CD14-positive monocyte (primary cell): ENCODE results near the gene SPATA13. TPM values are rescaled to one million over a fixed set of nuclear protein-coding genes. Genes with fewer than 3 reads are reported as not detected.

ENCODE experiments used
- DNase-seq, 3 donors: peaks; one replicate each; pipeline ENCODE4 v3.0.0-alpha.2; 2011 to 2022
- H2AFZ ChIP-seq: 2 replicates; pipeline ENCODE4 v1.6.0; 2012; ENCODE audit warnings: mild to moderate bottlenecking, low read depth, low read length, inconsistent platforms; ENCODE audit not compliant: insufficient read depth, poor library complexity, severe bottlenecking
- H3K27ac ChIP-seq, 2 donors: 1 replicate in 1 of 2; 2 replicates in 1 of 2; pipeline ENCODE4 v1.5.1; 2012 to 2013; ENCODE audit warnings: low read length in 2 of 2, control low read depth in 1 of 2, inconsistent platforms in 1 of 2, low read depth in 1 of 2, mild to moderate bottlenecking in 1 of 2
- H3K27me3 ChIP-seq, 2 donors: one replicate each; pipeline versions ENCODE4 v1.6.0 to v1.6.1; 2011 to 2013; ENCODE audit warnings: low read length in 2 of 2; ENCODE audit not compliant: control insufficient read depth in 2 of 2, insufficient read depth in 2 of 2
- H3K36me3 ChIP-seq, 2 donors: replicated peaks in 1 of 2; 1 replicate in 1 of 2; 2 replicates in 1 of 2; pipeline versions ENCODE4 v1.5.1 to v1.6.1; 2012 to 2013; ENCODE audit warnings: low read length in 2 of 2, control low read depth in 1 of 2, inconsistent platforms in 1 of 2, mild to moderate bottlenecking in 1 of 2; ENCODE audit not compliant: insufficient read depth in 2 of 2, control insufficient read depth in 1 of 2
- H3K4me1 ChIP-seq, 2 donors: 1 replicate in 1 of 2; 2 replicates in 1 of 2; pipeline versions ENCODE4 v1.5.1 to v1.6.1; 2012 to 2013; ENCODE audit warnings: low read length in 2 of 2, control low read depth in 1 of 2, inconsistent platforms in 1 of 2, mild to moderate bottlenecking in 1 of 2, moderate library complexity in 1 of 2; ENCODE audit not compliant: insufficient read depth in 2 of 2, control insufficient read depth in 1 of 2
- H3K4me2 ChIP-seq: replicated peaks from 2 replicates; pipeline ENCODE3; 2012; ENCODE audit warnings: low read length, moderate library complexity, mild to moderate bottlenecking; ENCODE audit not compliant: poor library complexity, severe bottlenecking; ENCODE audit errors: extremely low read depth
- H3K4me3 ChIP-seq, 3 experiments: fragments of 200-600 bp in 1 of 3; sonication (generic) in 1 of 3; replicated peaks in 1 of 3; 1 replicate in 2 of 3; 2 replicates in 1 of 3; pipeline ENCODE4 v1.5.1; 2011 to 2013; ENCODE audit warnings: low read length in 3 of 3, mild to moderate bottlenecking in 3 of 3, control low read depth in 2 of 3, low read depth in 2 of 3, inconsistent platforms in 1 of 3, moderate library complexity in 1 of 3
- H3K79me2 ChIP-seq: 2 replicates; pipeline ENCODE4 v1.6.0; 2012; ENCODE audit warnings: mild to moderate bottlenecking, control low read depth, inconsistent platforms, low read length, moderate library complexity; ENCODE audit not compliant: insufficient read depth
- H3K9ac ChIP-seq: 2 replicates; pipeline ENCODE4 v1.6.0; 2017; ENCODE audit warnings: low read length, mild to moderate bottlenecking; ENCODE audit not compliant: insufficient read depth, poor library complexity, severe bottlenecking
- H3K9me3 ChIP-seq, 2 donors: replicated peaks in 1 of 2; 1 replicate in 1 of 2; 2 replicates in 1 of 2; pipeline versions ENCODE4 v1.5.1 to v1.6.1; 2012 to 2013; ENCODE audit warnings: low read length in 2 of 2, control low read depth in 1 of 2; ENCODE audit not compliant: control insufficient read depth in 1 of 2, insufficient read depth in 1 of 2
- H4K20me1 ChIP-seq: 2 replicates; pipeline ENCODE4 v1.6.0; 2012; ENCODE audit warnings: mild to moderate bottlenecking, low read length, control low read depth, moderate library complexity; ENCODE audit not compliant: insufficient read depth
- H3K27ac Mint-ChIP-seq, 7 donors: one replicate each; pipeline ENCODE4 v1.8.0; 2020; ENCODE audit warnings: mild to moderate bottlenecking in 7 of 7, mixed read lengths in 7 of 7, moderate library complexity in 6 of 7, inconsistent platforms in 2 of 7
- H3K27me3 Mint-ChIP-seq, 3 donors: one replicate each; pipeline ENCODE4 v1.8.0; 2021 to 2022; ENCODE audit warnings: low read depth in 3 of 3, mild to moderate bottlenecking in 3 of 3, mixed read lengths in 3 of 3, moderate library complexity in 3 of 3, inconsistent platforms in 1 of 3
- H3K36me3 Mint-ChIP-seq, 2 donors: one replicate each; pipeline ENCODE4 v1.8.0; 2020; ENCODE audit warnings: mixed read lengths in 2 of 2, inconsistent platforms in 1 of 2, mild to moderate bottlenecking in 1 of 2
- H3K4me1 Mint-ChIP-seq: one replicate; pipeline ENCODE4 v1.8.0; 2020; ENCODE audit warnings: mild to moderate bottlenecking, mixed read lengths
- H3K4me3 Mint-ChIP-seq, 2 donors: one replicate each; pipeline ENCODE4 v1.8.0; 2020; ENCODE audit warnings: mild to moderate bottlenecking in 2 of 2, mixed read lengths in 2 of 2, moderate library complexity in 1 of 2
- H3K9me3 Mint-ChIP-seq, 7 donors: one replicate each; pipeline ENCODE4 v1.8.0; 2020 to 2022; ENCODE audit warnings: mixed read lengths in 7 of 7, mild to moderate bottlenecking in 6 of 7, moderate library complexity in 6 of 7, inconsistent platforms in 2 of 7
- CTCF ChIP-seq: fragments of 200-600 bp; IDR thresholded peaks from one replicate; pipeline ENCODE4 v1.8.0; 2022; ENCODE audit warnings: antibody characterized with exemption, mild to moderate bottlenecking
- WGBS: methylation state at CpG from one replicate; pipeline ENCODE4 v1.1.5; 2013; ENCODE audit warnings: missing lambda C conversion rate; ENCODE audit not compliant: insufficient coverage; 5-methylcytosine and 5-hydroxymethylcytosine counted together
- intact Hi-C, 2 donors: fragments of 100-400 bp; cut with micrococcal nuclease; formaldehyde crosslinking; loops; one replicate each; pipeline versions ENCODE4 v1.15.0 to v1.15.1; 2023
- polyA plus RNA-seq, 3 donors: library from polyadenylated mRNA; depleted of rRNA in 1 of 3; unstranded in 2 of 3; stranded (reverse) in 1 of 3; fragments of 300-500 nt in 2 of 3; fragments of >200 nt in 1 of 3; fragmentation: Illumina TruSeq in 2 of 3; gene quantifications; 1 replicate in 2 of 3; 2 replicates in 1 of 3; pipeline ENCODE4 v1.2.3, GENCODE V29; 2012 to 2021

SPATA13 gene
- polyA plus RNA-seq, 3 donors: 9.3 to 44.7 (median 11.6) TPM

GRCh38 chr13:24341439-24341838, 180.9 kb downstream of the SPATA13 start:
- H3K4me2 ChIP-seq: no peak overlapping the region
- no peaks in the 10 kb centered on the region for H3K4me1 ChIP-seq
- no peaks in the 10 kb centered on the region for H3K4me1 Mint-ChIP-seq
- H3K27ac Mint-ChIP-seq: no peak overlapping the region
- H3K9ac ChIP-seq: no peak overlapping the region
- H2AFZ ChIP-seq: no peak overlapping the region
- peaks cover 11 to 24% (median 22%) of the 10 kb centered on the region in 7 donors for H3K9me3 Mint-ChIP-seq
- WGBS: 63% methylated on average over 2 of the region's 3 CpGs
- H3K27me3 ChIP-seq: no peaks in the 10 kb centered on the region
- no peak overlapping the region for H3K4me3 ChIP-seq
- H3K36me3 Mint-ChIP-seq: no peaks in the 10 kb centered on the region
- intact Hi-C loops: no loop called here
- no peaks in the 10 kb centered on the region for H4K20me1 ChIP-seq
- no peaks in the 10 kb centered on the region for H3K36me3 ChIP-seq
- no peak for TF ChIP-seq CTCF
- peaks cover 0 to 21% of the 10 kb centered on the region in 2 donors for H3K9me3 ChIP-seq
- H3K27me3 Mint-ChIP-seq: peaks cover 8 to 19% (median 13%) of the 10 kb centered on the region in 3 donors
- no peak for DNase-seq
- no peak overlapping the region for H3K27ac ChIP-seq
- no peak overlapping the region for H3K4me3 Mint-ChIP-seq
- no peaks in the 10 kb centered on the region for H3K79me2 ChIP-seq

GRCh38 chr13:24348385-24348784, 187.9 kb downstream of the SPATA13 start:
- peaks cover 0 to 8% (median 3%) of the 10 kb centered on the region in 7 donors for H3K9me3 Mint-ChIP-seq
- Histone ChIP-seq H2AFZ (no peak overlapping the region), H3K27ac (no peak overlapping the region), H3K4me2 (no peak overlapping the region), H3K4me3 (no peak overlapping the region), H3K27me3 (no peaks in the 10 kb centered on the region), H3K36me3 (no peaks in the 10 kb centered on the region), H3K9ac (no peak overlapping the region), H3K9me3 (no peaks in the 10 kb centered on the region), H4K20me1 (no peaks in the 10 kb centered on the region), H3K79me2 (no peaks in the 10 kb centered on the region), H3K4me1 (no peaks in the 10 kb centered on the region)
- H3K4me3 Mint-ChIP-seq: no peak overlapping the region
- no peak for DNase-seq
- TF ChIP-seq CTCF: no peak
- no peak overlapping the region for H3K27ac Mint-ChIP-seq
- no peaks in the 10 kb centered on the region for H3K36me3 Mint-ChIP-seq
- H3K27me3 Mint-ChIP-seq: peaks cover 2 to 4% (median 2%) of the 10 kb centered on the region in 3 donors
- WGBS: 91% methylated on average over 4 of the region's 5 CpGs
- intact Hi-C loops: no loop called here
- no peaks in the 10 kb centered on the region for H3K4me1 Mint-ChIP-seq
